WERI-Rb-1 (cell line): ENCODE data around the gene COL9A2.
"Not testable (repeated sequence)": the region's sequence is repeated elsewhere in the genome, so short reads cannot be mapped to it uniquely, and the experiment has no call there.

ENCODE experiments used
- DNase-seq: peaks from one replicate; pipeline ENCODE4 v3.0.0-alpha.2; 2020
- H3K27ac ChIP-seq: fragments of 250-450 bp; sonication (Bioruptor Pico); 2 replicates; pipeline ENCODE4 v1.5.1; 2020; ENCODE audit warnings: mild to moderate bottlenecking, moderate library complexity
- H3K27me3 ChIP-seq: fragments of 250-450 bp; sonication (Bioruptor Pico); 2 replicates; pipeline ENCODE4 v1.5.1; 2021; ENCODE audit warnings: mild to moderate bottlenecking, low read depth, moderate library complexity; ENCODE audit not compliant: insufficient read depth, severe bottlenecking
- H3K36me3 ChIP-seq: fragments of 250-450 bp; sonication (Bioruptor Pico); 2 replicates; pipeline ENCODE4 v1.5.1; 2020; ENCODE audit warnings: mild to moderate bottlenecking, moderate library complexity
- H3K4me3 ChIP-seq: 2 replicates; pipeline ENCODE4 v1.5.1; 2011; ENCODE audit warnings: low read depth, mild to moderate bottlenecking, control low read depth, low read length
- H3K9me3 ChIP-seq: fragments of 250-450 bp; sonication (Bioruptor Pico); 2 replicates; pipeline ENCODE4 v1.5.1; 2021; ENCODE audit warnings: mild to moderate bottlenecking, moderate library complexity; ENCODE audit not compliant: severe bottlenecking
- CTCF ChIP-seq: IDR thresholded peaks from 2 replicates; pipeline ENCODE4 v1.5.1; 2011; ENCODE audit warnings: low read depth, mild to moderate bottlenecking, control low read depth, inconsistent platforms, low read length

COL9A2 gene

GRCh38 chr1:40337443-40337842 lies 20.4 kb upstream of the COL9A2 start:
- Histone ChIP-seq H3K9me3 (peaks cover 3% of the 10 kb centered on the region), H3K4me3 (no peak overlapping the region), H3K27me3 (peaks cover 3% of the 10 kb centered on the region), H3K36me3 (no peaks in the 10 kb centered on the region), H3K27ac (no peak overlapping the region)
- DNase-seq: no peak
- no peak for TF ChIP-seq CTCF

- H3K9me3 ChIP-seq: no peaks in the 10 kb centered on the region
Observed at GRCh38 chr1:40332695-40333094, 15.6 kb upstream of the COL9A2 start.

GRCh38 chr1:40331403-40331802 lies 14.3 kb upstream of the COL9A2 start:
- not testable (repeated sequence) for H3K27ac ChIP-seq, DNase-seq, H3K27me3 ChIP-seq, H3K36me3 ChIP-seq, H3K9me3 ChIP-seq, H3K4me3 ChIP-seq

More at GRCh38 chr1:40332695-40333094, 15.6 kb upstream of the COL9A2 start:
- TF ChIP-seq CTCF: no peak
- Histone ChIP-seq H3K27ac (no peak overlapping the region), H3K36me3 (no peaks in the 10 kb centered on the region), H3K27me3 (no peaks in the 10 kb centered on the region), H3K4me3 (no peak overlapping the region)
- no peak for DNase-seq

- H3K27me3 ChIP-seq: peaks cover 25% of the 10 kb centered on the region
- H3K9me3 ChIP-seq: no peaks in the 10 kb centered on the region
- H3K27ac ChIP-seq: no peak overlapping the region
- no peak for TF ChIP-seq CTCF
- no peak for DNase-seq
- no peaks in the 10 kb centered on the region for H3K36me3 ChIP-seq
- H3K4me3 ChIP-seq: no peak overlapping the region
Observed at GRCh38 chr1:40318970-40319621, 2.0 kb upstream of the COL9A2 start.

GRCh38 chr1:40318476-40318875 lies 1.4 kb upstream of the COL9A2 start:
- Histone ChIP-seq H3K36me3 (no peaks in the 10 kb centered on the region), H3K27ac (no peak overlapping the region), H3K27me3 (peaks cover 25% of the 10 kb centered on the region), H3K9me3 (no peaks in the 10 kb centered on the region), H3K4me3 (no peak overlapping the region)
- TF ChIP-seq CTCF: no peak
- DNase-seq: no peak

- DNase-seq: no peak
- Histone ChIP-seq H3K27me3 (peaks cover 25% of the 10 kb centered on the region), H3K9me3 (no peaks in the 10 kb centered on the region), H3K4me3 (peak overlapping the region; percentile 44), H3K27ac (no peak overlapping the region), H3K36me3 (no peaks in the 10 kb centered on the region)
- no peak for TF ChIP-seq CTCF
Observed at GRCh38 chr1:40317394-40318074, 448 bp upstream of the COL9A2 start.
